ENCODE measurements around the gene GGA2.
"Not testable (repeated sequence)": the region's sequence is repeated elsewhere in the genome, so short reads cannot be mapped to it uniquely, and the experiment has no call there.

The GGA2 gene

DNA sequence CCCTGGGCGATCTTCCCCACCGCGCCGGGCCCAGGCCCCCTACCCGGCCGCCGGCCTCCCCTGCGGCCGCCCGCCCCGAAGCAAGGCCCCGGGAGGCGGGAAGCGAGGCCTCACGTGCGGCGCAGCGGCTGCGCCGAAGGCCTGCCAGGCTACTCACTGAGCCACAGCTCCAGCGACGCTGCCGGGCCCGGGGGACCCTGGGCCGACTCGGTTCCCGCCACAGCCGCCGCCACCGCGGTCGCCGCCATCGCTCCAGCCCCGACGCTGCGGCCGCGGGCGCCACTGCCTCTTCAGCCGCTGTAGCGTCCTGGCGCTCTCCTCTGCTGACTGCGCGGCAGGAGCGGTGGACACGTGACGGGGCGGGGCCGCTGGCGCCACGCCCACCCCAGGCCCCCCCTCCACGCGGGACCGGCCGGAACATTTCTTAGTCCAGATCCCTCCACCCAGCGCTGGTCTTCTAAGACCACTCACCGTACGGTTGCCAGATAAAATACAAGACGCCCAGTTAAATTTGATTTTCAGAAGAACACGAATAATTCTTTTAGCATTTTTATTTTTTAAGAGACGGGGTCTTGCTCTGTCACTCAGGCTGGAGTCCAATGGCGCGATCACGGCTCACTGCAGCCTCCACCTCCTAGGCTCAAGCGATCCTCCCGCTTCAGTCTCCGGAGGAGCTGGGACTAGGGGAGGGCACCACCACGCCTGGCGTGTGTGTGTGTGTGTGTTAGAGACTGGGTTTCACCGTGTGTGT lies at the start of gene GGA2:
GGA2 (minus strand) TSS at position 331 of the 751 bp plus-strand sequence; CDS start at position 248, 83 bp downstream.
- DNase-seq: peak; percentile 79

- DNase-seq: no peak
Observed at GRCh38 chr16:23557779-23558702, 47.7 kb upstream of the GGA2 start.

- peak; percentile 98 for DNase-seq
Observed at GRCh38 chr16:23556881-23557778, 46.8 kb upstream of the GGA2 start, which contains the start of the genes EARS2 and UBFD1. TSS of gene EARS2 (minus strand) at chr16:23557350. CDS start at chr16:23557343, 7 bp downstream. TSS of gene UBFD1 (plus strand) at chr16:23557727. CDS start at chr16:23557743, 16 bp downstream.

- no peak for DNase-seq
Observed at GRCh38 chr16:23554536-23554935, 44.2 kb upstream of the GGA2 start.

- DNase-seq: no peak
Observed at GRCh38 chr16:23552161-23552560, 41.9 kb upstream of the GGA2 start.

- no peak for DNase-seq
Observed at GRCh38 chr16:23549938-23550337, 39.6 kb upstream of the GGA2 start.

DNA sequence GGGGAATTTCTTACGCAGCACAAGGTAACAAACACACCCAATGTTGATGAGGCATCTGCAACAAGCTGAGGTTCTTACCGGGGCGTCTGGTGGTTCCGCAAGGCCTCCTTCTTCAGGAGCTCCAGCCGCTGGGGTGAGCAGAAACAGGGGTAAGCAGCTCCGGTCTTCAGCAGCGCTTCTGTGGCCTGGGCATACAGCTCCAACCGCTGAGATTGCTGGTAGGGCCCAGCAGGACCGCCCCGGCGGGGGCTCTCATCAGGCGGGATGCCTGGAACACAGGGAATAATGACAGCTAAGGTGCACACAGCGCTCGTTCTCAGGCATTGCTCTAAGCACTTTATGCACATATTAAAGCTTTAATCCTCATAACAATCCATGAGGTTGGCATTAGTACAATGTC lies 34.1 kb upstream of the GGA2 start:
- DNase-seq: no peak

DNA sequence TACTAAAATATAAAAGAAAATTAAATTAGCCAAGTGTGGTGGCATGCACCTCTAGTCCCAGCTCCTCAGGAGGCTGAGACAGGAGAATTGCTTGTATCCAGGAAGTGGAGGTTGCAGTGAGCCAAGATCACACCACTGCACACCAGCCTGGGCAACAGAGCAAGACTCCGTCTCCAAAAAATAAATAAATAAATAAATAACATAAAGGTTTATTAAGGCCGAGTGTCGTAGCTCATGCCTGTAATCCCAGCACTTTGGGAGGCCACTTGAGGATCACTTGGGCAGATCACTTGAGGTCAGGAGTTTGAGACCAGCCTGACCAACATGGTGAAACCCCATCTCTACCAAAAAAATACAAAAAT lies 30.5 kb upstream of the GGA2 start:
- not testable (repeated sequence) for DNase-seq

GRCh38 chr16:23539984-23540816 lies 29.9 kb upstream of the GGA2 start:
- DNase-seq: no peak

DNA sequence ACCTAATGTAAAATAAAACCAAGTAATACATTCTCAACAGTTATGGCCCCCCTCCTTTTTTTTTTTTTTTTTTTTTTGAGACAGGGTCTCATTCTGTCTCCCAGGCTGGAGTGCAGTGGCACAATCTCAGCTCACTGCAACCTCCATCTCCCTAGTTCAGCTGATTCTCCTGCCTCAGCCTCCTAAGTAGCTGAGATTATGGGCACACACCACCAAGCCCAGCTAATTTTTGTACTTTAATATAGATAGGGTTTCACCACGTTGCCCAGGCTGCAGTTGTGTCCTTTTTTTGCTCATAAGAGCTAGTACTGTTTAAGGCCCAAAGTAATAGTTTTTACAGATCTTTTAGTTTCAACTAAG lies 28.6 kb upstream of the GGA2 start:
- DNase-seq: no peak

DNA sequence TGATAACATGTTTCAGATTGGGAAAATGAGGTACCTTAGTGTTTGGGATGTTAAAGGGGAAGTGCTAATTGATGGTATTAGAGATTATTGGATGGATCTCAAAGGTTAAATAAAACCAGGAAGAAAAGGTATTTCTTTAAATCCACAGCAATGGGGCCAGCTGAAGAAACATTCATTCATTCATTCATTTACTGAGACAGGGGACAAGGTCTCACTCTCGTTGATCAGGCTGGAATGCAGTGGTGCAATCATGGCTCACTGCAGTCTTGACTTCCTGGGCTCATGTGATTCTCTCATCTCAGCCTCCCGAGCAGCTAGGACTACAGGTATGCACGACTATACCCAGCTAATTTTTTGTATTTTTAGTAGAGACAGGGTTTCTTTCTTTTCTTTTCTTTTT lies 27.1 kb upstream of the GGA2 start:
- no peak for DNase-seq

GRCh38 chr16:23535901-23536300 lies 25.6 kb upstream of the GGA2 start:
- DNase-seq: no peak

DNA sequence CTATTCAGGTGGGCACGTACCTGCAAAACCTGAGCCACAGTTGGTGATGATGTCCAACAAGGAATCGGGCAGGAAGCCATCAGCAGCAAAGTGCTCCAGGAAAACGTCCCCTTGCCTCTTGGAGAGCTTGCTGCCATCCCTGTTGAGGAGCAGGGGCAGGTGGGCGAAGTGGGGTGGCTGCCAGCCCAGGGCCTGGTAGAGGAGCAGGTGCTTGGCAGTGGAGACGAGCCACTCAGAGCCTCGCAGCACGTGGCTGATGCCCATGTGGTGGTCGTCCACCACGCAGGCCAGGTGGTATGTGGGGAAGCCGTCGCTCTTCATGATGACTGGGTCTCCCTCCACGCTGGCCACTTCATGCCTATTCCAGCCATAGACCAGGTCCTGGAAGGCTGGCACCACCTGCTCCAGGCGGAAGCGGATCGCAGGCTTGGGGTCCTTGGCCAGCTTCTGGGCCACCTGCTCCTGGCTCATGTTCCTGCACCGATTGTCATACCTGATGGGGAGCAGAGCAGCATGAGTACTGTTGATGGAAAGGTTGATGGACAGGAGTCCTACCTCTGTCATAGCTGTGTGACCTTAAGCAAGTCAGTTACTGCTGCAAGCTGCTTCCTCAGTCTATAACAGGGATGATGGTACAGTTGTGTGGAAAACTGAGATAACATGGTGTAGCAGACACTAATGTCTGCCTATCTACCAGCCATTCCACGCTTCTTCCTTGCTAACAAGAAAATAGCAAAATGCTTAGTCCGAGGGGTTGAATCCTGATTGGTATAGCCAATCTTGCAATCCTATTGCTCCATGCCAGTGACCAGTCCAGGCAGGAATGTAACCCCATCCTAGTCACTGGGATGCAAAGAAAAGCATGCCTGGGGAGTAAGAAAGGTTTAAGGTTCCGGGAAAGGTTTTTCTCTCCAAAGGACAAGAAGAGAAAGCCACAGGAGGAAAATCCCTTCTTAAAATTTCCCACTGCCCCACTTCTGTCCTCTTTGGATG lies 24.9 kb upstream of the GGA2 start:
- DNase-seq: no peak

DNA sequence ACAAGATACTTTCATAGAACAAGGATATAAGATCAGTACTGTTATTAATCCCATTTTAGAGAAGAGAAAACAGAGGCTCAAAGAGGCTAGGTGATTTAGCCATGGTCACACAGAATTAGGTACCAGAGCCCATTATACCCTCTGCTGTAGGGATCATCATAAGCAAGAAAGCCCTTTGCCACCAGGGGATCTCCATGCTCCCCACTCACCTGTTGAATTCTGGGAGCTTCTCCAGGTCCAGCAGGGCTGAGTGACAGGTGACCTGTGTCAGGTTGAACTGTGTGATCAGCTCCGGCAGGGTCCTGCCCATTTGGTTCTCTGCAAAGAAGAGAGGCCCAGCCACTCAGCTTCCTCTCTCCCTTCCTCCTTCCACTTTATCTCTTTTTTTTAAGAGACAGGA lies 22.2 kb upstream of the GGA2 start:
- DNase-seq: no peak

GRCh38 chr16:23530062-23530461 lies 19.8 kb upstream of the GGA2 start:
- no peak for DNase-seq

GRCh38 chr16:23528644-23529310 lies 18.5 kb upstream of the GGA2 start:
- no peak for DNase-seq

DNA sequence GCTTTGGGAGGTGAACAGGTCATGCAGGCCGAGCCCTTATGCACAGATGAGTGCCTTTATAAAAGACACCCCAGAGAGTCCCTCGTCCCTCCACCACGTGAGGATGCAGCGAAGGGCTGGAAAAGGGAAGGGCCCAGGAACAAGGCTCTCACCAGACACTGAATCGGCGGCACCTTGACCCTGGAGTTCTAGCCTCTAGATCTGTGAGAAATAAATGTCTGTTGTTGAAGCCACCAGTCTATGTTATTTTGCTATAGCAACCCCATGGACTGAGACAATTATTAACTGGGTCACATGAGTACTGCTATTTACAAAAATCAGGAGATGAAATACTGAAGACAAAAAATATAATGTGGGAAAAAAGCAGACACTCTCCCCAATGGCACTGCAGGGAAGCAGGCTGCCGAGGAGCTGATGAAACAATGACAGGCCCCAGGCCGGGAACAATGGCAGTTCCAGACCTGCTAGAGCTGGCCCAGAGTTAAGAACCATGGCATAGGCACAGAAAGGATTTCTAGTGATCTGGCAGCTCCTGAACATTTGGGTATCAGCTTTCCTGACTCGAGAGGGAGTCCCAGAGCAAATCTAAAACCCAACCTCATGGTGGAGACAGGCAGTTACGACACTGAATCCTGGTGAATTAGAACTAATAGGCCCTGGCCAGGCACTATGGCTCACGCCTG lies 17.8 kb upstream of the GGA2 start:
- DNase-seq: no peak

DNA sequence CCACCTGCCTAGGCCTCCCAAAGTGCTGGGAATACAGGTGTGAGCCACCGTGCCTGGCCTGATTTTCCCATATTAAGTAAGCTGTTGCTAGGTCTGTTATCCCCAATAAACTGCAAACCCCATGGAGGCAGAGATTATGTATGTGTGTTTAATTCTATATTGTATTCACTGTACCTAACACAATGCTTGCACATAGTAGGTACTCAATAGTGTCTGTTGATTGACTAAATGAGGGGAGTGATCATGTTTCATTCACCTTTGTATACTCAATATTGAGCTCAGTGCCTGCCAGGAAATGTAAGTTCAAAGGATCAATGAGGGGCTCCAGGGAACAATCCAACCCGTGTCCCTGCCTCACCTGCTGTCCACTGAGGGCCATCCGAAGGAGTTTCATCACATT lies 14.6 kb upstream of the GGA2 start:
- no peak for DNase-seq

- DNase-seq: no peak
Observed at GRCh38 chr16:23523876-23524385, 13.6 kb upstream of the GGA2 start.

All from NCI-H2171 treated with DMSO at 0.1 percent for 48 hours (cell line).